KMS-11 (cell line): ENCODE data around the gene LPXN.
A peak's percentile ranks its signal among the peaks of the same experiment; 100 is the strongest.

Source experiments
- H2AFZ ChIP-seq: fragments of 200-600 bp; sonication (generic); 2 replicates; pipeline ENCODE4 v1.6.1; 2016; ENCODE audit warnings: antibody characterized with exemption, mixed run types, low read depth
- H3K27ac ChIP-seq: fragments of 200-600 bp; sonication (generic); 2 replicates; pipeline ENCODE4 v1.6.1; 2016; ENCODE audit warnings: mild to moderate bottlenecking, mixed run types
- H3K27me3 ChIP-seq: fragments of 200-600 bp; sonication (generic); 2 replicates; pipeline ENCODE4 v1.6.1; 2017; ENCODE audit warnings: mild to moderate bottlenecking, low read depth, mixed run types, moderate library complexity; ENCODE audit not compliant: insufficient read depth
- H3K36me3 ChIP-seq: fragments of 200-600 bp; sonication (generic); 2 replicates; pipeline ENCODE4 v1.6.1; 2017; ENCODE audit warnings: mild to moderate bottlenecking, mixed run types; ENCODE audit not compliant: insufficient read depth
- H3K4me1 ChIP-seq: fragments of 200-600 bp; sonication (generic); 2 replicates; pipeline ENCODE4 v1.6.1; 2016; ENCODE audit warnings: mild to moderate bottlenecking, low read depth, mixed run types; ENCODE audit not compliant: poor library complexity, severe bottlenecking
- H3K4me2 ChIP-seq: fragments of 200-600 bp; sonication (generic); 2 replicates; pipeline ENCODE4 v1.7.0; 2016; ENCODE audit warnings: mild to moderate bottlenecking, mixed run types
- H3K4me3 ChIP-seq: fragments of 200-600 bp; sonication (generic); IDR thresholded peaks from 2 replicates; pipeline ENCODE4 v1.6.1; 2017; ENCODE audit warnings: low read depth, low read length, mixed read lengths; ENCODE audit not compliant: insufficient read depth
- H3K79me2 ChIP-seq: fragments of 200-600 bp; sonication (generic); 2 replicates; pipeline ENCODE4 v1.6.1; 2016; ENCODE audit warnings: low read depth, mixed run types; ENCODE audit not compliant: insufficient read depth
- H3K9ac ChIP-seq: fragments of 200-600 bp; sonication (generic); 2 replicates; pipeline ENCODE4 v1.6.1; 2016; ENCODE audit warnings: mild to moderate bottlenecking, mixed run types
- H4K20me1 ChIP-seq: fragments of 200-600 bp; sonication (generic); 2 replicates; pipeline ENCODE4 v1.6.1; 2016; ENCODE audit warnings: mild to moderate bottlenecking, mixed run types; ENCODE audit not compliant: insufficient read depth
- TF ChIP-seq, protein P1 (sequence below): fragments of 200-600 bp; sonication (generic); conservative IDR thresholded peaks from 2 replicates; pipeline ENCODE4 v1.6.1; 2017; ENCODE audit warnings: low read depth, mild to moderate bottlenecking, antibody characterized with exemption, low read length, moderate library complexity, mixed read lengths

LPXN gene

DNA sequence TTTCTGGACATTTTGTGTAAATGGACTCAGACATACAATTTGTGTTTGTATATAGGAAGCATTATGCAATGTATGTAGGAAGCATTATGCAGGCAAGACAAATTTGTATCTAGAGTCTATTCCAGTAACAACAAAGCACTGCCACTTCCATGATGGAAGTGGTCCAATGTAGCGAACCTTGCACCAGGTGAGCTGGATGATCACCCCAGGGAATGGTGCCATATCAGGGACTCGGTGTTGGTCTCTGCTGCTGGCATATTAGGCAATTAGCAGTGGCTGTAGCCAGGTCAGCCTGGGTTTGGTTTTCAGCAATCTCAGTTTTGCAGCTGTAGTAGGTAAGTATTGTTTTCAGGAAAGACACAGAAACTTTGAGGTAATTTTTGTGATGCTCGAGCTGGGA, 16.0 kb upstream of the LPXN start:
- no peak overlapping the region for H3K4me3 ChIP-seq
- H3K4me1 ChIP-seq = peaks cover 65% of the 10 kb centered on the region
- H3K27me3 ChIP-seq = no peaks in the 10 kb centered on the region
- H3K27ac ChIP-seq = peak overlapping the region; percentile 41; the same call in 1 of the 2 replicates
- peaks cover 85% of the 10 kb centered on the region for H3K79me2 ChIP-seq
- H3K9ac ChIP-seq = no peak overlapping the region
- no peaks in the 10 kb centered on the region for H4K20me1 ChIP-seq
- peak overlapping the region; percentile 50 for H3K4me2 ChIP-seq
- no peak overlapping the region for H2AFZ ChIP-seq
- no peaks in the 10 kb centered on the region for H3K36me3 ChIP-seq
- TF ChIP-seq, protein P1, sequence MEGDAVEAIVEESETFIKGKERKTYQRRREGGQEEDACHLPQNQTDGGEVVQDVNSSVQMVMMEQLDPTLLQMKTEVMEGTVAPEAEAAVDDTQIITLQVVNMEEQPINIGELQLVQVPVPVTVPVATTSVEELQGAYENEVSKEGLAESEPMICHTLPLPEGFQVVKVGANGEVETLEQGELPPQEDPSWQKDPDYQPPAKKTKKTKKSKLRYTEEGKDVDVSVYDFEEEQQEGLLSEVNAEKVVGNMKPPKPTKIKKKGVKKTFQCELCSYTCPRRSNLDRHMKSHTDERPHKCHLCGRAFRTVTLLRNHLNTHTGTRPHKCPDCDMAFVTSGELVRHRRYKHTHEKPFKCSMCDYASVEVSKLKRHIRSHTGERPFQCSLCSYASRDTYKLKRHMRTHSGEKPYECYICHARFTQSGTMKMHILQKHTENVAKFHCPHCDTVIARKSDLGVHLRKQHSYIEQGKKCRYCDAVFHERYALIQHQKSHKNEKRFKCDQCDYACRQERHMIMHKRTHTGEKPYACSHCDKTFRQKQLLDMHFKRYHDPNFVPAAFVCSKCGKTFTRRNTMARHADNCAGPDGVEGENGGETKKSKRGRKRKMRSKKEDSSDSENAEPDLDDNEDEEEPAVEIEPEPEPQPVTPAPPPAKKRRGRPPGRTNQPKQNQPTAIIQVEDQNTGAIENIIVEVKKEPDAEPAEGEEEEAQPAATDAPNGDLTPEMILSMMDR = no peak

DNA sequence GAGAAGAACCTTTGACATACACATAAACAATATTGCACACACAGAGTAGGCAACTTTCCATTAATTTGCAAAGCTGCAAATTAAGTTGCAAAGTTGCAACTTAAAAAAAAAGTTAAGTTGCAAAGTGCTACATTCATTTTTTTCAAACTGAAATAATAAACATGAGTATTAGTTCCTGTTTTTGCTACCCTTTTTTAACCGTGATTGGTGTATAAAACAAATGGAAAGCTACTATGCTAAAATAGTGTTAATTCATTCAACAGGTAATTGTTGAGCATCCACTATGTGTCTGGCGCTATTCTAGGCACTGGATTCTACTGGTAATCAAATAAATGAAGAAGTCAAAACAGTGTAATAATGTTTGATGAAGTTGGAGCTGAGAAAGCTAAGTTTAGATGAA, 11.3 kb upstream of the LPXN start:
- TF ChIP-seq, protein P1 = no peak
- no peak overlapping the region for H3K9ac ChIP-seq
- 0 out of 2 replicates have a peak, but pooled peaks cover 5% of the 10 kb centered on the region for H4K20me1 ChIP-seq
- no peak overlapping the region for H2AFZ ChIP-seq
- no peak overlapping the region for H3K27ac ChIP-seq
- no peaks in the 10 kb centered on the region for H3K27me3 ChIP-seq
- no peak overlapping the region for H3K4me2 ChIP-seq
- peaks cover 99% of the 10 kb centered on the region for H3K79me2 ChIP-seq
- H3K4me1 ChIP-seq = peaks cover 57% of the 10 kb centered on the region
- H3K4me3 ChIP-seq = no peak overlapping the region
- no peaks in the 10 kb centered on the region; the same call in 1 of the 2 replicates for H3K36me3 ChIP-seq

DNA sequence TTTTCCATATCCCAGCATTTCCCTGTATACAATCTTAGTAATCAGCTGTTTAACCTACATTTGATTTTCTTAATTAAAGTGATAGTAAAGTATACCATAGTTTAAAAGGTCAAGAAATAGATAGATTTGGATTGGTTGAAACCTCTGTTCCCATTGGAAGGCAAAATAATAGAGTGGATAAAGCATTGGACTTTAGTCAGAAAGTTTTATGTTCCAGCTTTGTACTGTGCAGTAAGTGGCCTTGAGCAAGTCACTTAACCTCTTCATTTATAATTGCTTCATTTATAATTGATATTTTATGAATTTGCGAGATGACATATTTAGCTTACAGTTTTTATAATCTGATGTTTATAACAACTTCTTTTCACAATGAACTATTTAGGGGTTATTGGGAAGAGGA, 6.8 kb upstream of the LPXN start:
- peak overlapping the region; percentile 29 for H3K4me2 ChIP-seq
- H3K27ac ChIP-seq = no peak overlapping the region
- no peak overlapping the region for H3K9ac ChIP-seq
- peaks cover 44% of the 10 kb centered on the region for H3K4me1 ChIP-seq
- H2AFZ ChIP-seq = no peak overlapping the region
- peaks cover 78% of the 10 kb centered on the region for H3K79me2 ChIP-seq
- no peak overlapping the region for H3K4me3 ChIP-seq
- no peaks in the 10 kb centered on the region; the same call in 1 of the 2 replicates for H3K36me3 ChIP-seq
- H4K20me1 ChIP-seq = 0 out of 2 replicates have a peak, but pooled peaks cover 5% of the 10 kb centered on the region
- H3K27me3 ChIP-seq = no peaks in the 10 kb centered on the region
- TF ChIP-seq, protein P1 = no peak

DNA sequence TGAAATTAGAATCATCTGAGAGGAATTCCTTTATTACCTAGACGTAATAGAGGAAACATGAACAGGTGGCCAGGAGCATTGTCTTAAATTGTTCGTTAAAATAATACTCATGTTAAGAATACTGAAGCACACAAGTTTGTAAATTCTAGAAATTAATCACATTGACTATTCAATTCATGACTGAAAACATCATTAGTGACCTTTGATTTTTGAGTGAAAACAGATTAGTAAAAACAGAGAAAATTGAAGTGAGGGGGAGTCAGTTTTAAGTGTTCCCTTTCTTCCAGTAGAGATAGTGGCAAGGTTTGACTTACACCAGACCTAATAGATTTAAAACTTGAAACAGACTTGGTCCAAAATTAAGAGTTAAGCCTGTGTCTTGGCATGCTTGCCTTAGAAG, 4.7 kb upstream of the LPXN start:
- Histone ChIP-seq H2AFZ (no peak overlapping the region), H3K4me1 (peaks cover 62% of the 10 kb centered on the region), H3K36me3 (no peaks in the 10 kb centered on the region; the same call in 1 of the 2 replicates), H3K4me3 (no peak overlapping the region), H3K27me3 (no peaks in the 10 kb centered on the region), H3K27ac (peak overlapping the region; percentile 96), H4K20me1 (0 out of 2 replicates have a peak, but pooled peaks cover 5% of the 10 kb centered on the region), H3K79me2 (peaks cover 62% of the 10 kb centered on the region), H3K9ac (peak overlapping the region; percentile 97), H3K4me2 (peak overlapping the region; percentile 92)
- TF ChIP-seq, protein P1 = no peak
